GM12891 (cell line): Measurements from ENCODE around the gene PGAP1.

Experiments
- DNase-seq: peaks from one replicate; pipeline ENCODE4 v3.0.0; 2011; ENCODE audit warnings: low spot score; ENCODE audit not compliant: insufficient read length
- FAIRE-seq: peaks from 2 replicates; lab custom pipeline; 2011; peaks lifted over from hg19 to GRCh38; lab: Jason Lieb, UNC
- PAX5 ChIP-seq: IDR thresholded peaks from 2 replicates; pipeline ENCODE4 v1.6.1; 2011; ENCODE audit warnings: low read length, moderate library complexity, mild to moderate bottlenecking; ENCODE audit not compliant: insufficient read depth, severe bottlenecking
- POLR2A ChIP-seq: IDR thresholded peaks from 2 replicates; pipeline ENCODE4 v1.6.1; 2011; ENCODE audit warnings: low read depth, low read length, control low read depth
- POLR2AphosphoS5 ChIP-seq: IDR thresholded peaks from 2 replicates; pipeline ENCODE4 v1.6.1; 2011; ENCODE audit warnings: low read depth, low read length, control low read depth
- POU2F2 ChIP-seq: IDR thresholded peaks from 2 replicates; pipeline ENCODE4 v1.6.1; 2011; ENCODE audit warnings: low read depth, mild to moderate bottlenecking, control low read depth, low read length, moderate library complexity
- SPI1 ChIP-seq: IDR thresholded peaks from 2 replicates; pipeline ENCODE4 v1.6.1; 2011; ENCODE audit warnings: low read depth, low read length, control low read depth
- TAF1 ChIP-seq: IDR thresholded peaks from 2 replicates; pipeline ENCODE4 v1.6.1; 2011; ENCODE audit warnings: low read depth, low read length, control low read depth

Gene PGAP1

GRCh38 chr2:196966061-196966460 lies 39.6 kb upstream of the PGAP1 start:
- no peak for TF ChIP-seq TAF1
- TF ChIP-seq SPI1: no peak
- no peak for TF ChIP-seq POU2F2
- no peak for TF ChIP-seq PAX5
- TF ChIP-seq POLR2AphosphoS5: no peak
- FAIRE-seq (no peak), DNase-seq (no peak)

GRCh38 chr2:196965651-196966050 lies 39.1 kb upstream of the PGAP1 start:
- TF ChIP-seq SPI1: no peak
- no peak for TF ChIP-seq POLR2A
- TF ChIP-seq PAX5: no peak
- TF ChIP-seq POU2F2: no peak
- FAIRE-seq (no peak), DNase-seq (no peak)

- TF ChIP-seq TAF1 (no peak), POLR2A (no peak), POLR2AphosphoS5 (no peak), PAX5 (no peak), SPI1 (no peak), POU2F2 (no peak)
- no peak for DNase-seq
- FAIRE-seq: peak; percentile 52
These were observed 37.5 kb upstream of the PGAP1 start for GRCh38 chr2:196963961-196964360.

GRCh38 chr2:196963043-196963442 lies 36.5 kb upstream of the PGAP1 start:
- no peak for TF ChIP-seq POLR2AphosphoS5
- TF ChIP-seq POLR2A: no peak
- no peak for TF ChIP-seq POU2F2
- no peak for TF ChIP-seq TAF1
- TF ChIP-seq SPI1: no peak
- TF ChIP-seq PAX5: no peak
- FAIRE-seq (no peak), DNase-seq (no peak)

- FAIRE-seq (no peak), DNase-seq (no peak)
- no peak for TF ChIP-seq POU2F2
- no peak for TF ChIP-seq POLR2A
- no peak for TF ChIP-seq TAF1
These were observed 35.8 kb upstream of the PGAP1 start for GRCh38 chr2:196962325-196962724.

- FAIRE-seq: peak; percentile 98
- peak; percentile 5 for DNase-seq
- TF ChIP-seq PAX5 (no peak), POLR2AphosphoS5 (no peak), SPI1 (peak; percentile 12; the same call in 1 of the 2 replicates), TAF1 (no peak), POLR2A (no peak)
These were observed 35.4 kb upstream of the PGAP1 start for GRCh38 chr2:196961889-196962288.

- DNase-seq (no peak), FAIRE-seq (no peak)
- TF ChIP-seq POU2F2 (no peak), SPI1 (no peak), POLR2A (no peak), POLR2AphosphoS5 (no peak), PAX5 (no peak), TAF1 (no peak)
These were observed 33.3 kb upstream of the PGAP1 start for GRCh38 chr2:196959734-196960338.

GRCh38 chr2:196959281-196959680 lies 32.8 kb upstream of the PGAP1 start:
- DNase-seq: no peak
- TF ChIP-seq POLR2AphosphoS5 (no peak), POU2F2 (no peak), SPI1 (no peak), TAF1 (no peak), POLR2A (no peak), PAX5 (no peak)
- FAIRE-seq: no peak

GRCh38 chr2:196957881-196958525 lies 31.5 kb upstream of the PGAP1 start:
- FAIRE-seq (no peak), DNase-seq (no peak)
- TF ChIP-seq PAX5 (no peak), POLR2A (no peak), POLR2AphosphoS5 (no peak), POU2F2 (no peak), TAF1 (no peak), SPI1 (no peak)

- TF ChIP-seq POU2F2: no peak
- no peak for TF ChIP-seq TAF1
- TF ChIP-seq PAX5: no peak
- no peak for TF ChIP-seq SPI1
- no peak for TF ChIP-seq POLR2AphosphoS5
- TF ChIP-seq POLR2A: no peak
- FAIRE-seq (no peak), DNase-seq (no peak)
These were observed 30.9 kb upstream of the PGAP1 start for GRCh38 chr2:196957442-196957841.

- no peak for TF ChIP-seq POLR2A
- TF ChIP-seq TAF1: no peak
- TF ChIP-seq POU2F2: no peak
- TF ChIP-seq PAX5: no peak
- TF ChIP-seq POLR2AphosphoS5: no peak
- TF ChIP-seq SPI1: no peak
- no peak for FAIRE-seq
- DNase-seq: no peak
These were observed 29.6 kb upstream of the PGAP1 start for GRCh38 chr2:196956069-196956468.
